HEK293 (cell line): Measurements from ENCODE around the gene SKP2.

Source experiments
- IKZF3 ChIP-seq: fragments of 450-650 bp; IDR thresholded peaks from 2 replicates; pipeline ENCODE4 v1.5.0; 2018; ENCODE audit warnings: missing biosample characterization, mild to moderate bottlenecking, missing genetic modification characterization, moderate library complexity
- ZEB2 ChIP-seq: fragments of 450-650 bp; formaldehyde crosslinking; IDR thresholded peaks from 2 replicates; pipeline ENCODE4 v1.5.1; 2016; ENCODE audit warnings: missing biosample characterization, missing genetic modification characterization
- ZNF664 ChIP-seq: fragments of 450-650 bp; formaldehyde crosslinking; IDR thresholded peaks from 2 replicates; pipeline ENCODE4 v1.5.1; 2016; ENCODE audit warnings: missing biosample characterization, missing genetic modification characterization
- ZSCAN30 ChIP-seq: fragments of 450-650 bp; IDR thresholded peaks from 2 replicates; pipeline ENCODE4 v1.5.1; 2018; ENCODE audit warnings: missing biosample characterization, mild to moderate bottlenecking, missing genetic modification characterization, moderate library complexity
- TF ChIP-seq, protein P1 (sequence below): fragments of 450-650 bp; formaldehyde crosslinking; IDR thresholded peaks from 2 replicates; pipeline ENCODE4 v1.5.1; 2016; ENCODE audit warnings: missing biosample characterization, missing genetic modification characterization
- TF ChIP-seq, protein P2 (sequence below): sonication (generic); formaldehyde crosslinking; IDR thresholded peaks from 2 replicates; pipeline ENCODE4 v1.8.1; 2022; ENCODE audit warnings: mild to moderate bottlenecking, moderate library complexity, missing genetic modification reagents

DNA sequence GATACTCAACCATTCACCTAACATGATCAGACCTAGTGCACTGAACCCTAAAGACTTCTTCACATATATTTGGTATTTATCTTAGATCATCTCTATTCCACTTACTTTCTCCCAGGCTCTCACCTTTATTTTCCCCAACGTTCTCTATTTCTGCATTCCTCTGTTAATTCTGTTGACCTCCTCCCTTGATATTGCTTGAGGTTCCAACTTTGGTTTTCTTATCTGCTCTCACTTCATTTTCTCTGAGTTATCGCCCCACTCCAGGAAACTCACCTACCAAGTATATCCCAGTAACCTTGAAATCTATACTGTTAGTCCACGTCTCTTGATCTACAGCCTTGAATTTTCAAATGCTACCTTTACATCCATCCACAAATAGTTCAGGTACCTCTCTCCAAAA, 80.6 kb downstream of the SKP2 start:
- TF ChIP-seq, protein P1, sequence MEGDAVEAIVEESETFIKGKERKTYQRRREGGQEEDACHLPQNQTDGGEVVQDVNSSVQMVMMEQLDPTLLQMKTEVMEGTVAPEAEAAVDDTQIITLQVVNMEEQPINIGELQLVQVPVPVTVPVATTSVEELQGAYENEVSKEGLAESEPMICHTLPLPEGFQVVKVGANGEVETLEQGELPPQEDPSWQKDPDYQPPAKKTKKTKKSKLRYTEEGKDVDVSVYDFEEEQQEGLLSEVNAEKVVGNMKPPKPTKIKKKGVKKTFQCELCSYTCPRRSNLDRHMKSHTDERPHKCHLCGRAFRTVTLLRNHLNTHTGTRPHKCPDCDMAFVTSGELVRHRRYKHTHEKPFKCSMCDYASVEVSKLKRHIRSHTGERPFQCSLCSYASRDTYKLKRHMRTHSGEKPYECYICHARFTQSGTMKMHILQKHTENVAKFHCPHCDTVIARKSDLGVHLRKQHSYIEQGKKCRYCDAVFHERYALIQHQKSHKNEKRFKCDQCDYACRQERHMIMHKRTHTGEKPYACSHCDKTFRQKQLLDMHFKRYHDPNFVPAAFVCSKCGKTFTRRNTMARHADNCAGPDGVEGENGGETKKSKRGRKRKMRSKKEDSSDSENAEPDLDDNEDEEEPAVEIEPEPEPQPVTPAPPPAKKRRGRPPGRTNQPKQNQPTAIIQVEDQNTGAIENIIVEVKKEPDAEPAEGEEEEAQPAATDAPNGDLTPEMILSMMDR (tag by site-specific recombination) = no peak
- TF ChIP-seq IKZF3 (tag by site-specific recombination) = no peak
- TF ChIP-seq ZEB2 (tag by site-specific recombination) = no peak
- TF ChIP-seq ZSCAN30 (tag by site-specific recombination) = no peak
- TF ChIP-seq, protein P2, sequence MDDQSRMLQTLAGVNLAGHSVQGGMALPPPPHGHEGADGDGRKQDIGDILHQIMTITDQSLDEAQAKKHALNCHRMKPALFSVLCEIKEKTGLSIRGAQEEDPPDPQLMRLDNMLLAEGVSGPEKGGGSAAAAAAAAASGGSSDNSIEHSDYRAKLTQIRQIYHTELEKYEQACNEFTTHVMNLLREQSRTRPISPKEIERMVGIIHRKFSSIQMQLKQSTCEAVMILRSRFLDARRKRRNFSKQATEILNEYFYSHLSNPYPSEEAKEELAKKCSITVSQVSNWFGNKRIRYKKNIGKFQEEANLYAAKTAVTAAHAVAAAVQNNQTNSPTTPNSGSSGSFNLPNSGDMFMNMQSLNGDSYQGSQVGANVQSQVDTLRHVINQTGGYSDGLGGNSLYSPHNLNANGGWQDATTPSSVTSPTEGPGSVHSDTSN = no peak
- TF ChIP-seq ZNF664 (tag by site-specific recombination) = no peak
